ENCODE data around the gene ZFHX3. TPM values are rescaled to one million over a fixed set of nuclear protein-coding genes. Genes with fewer than 3 reads are reported as not detected.

The ZFHX3 gene
- total RNA-seq, 1 donor from 2014 or later = 3.2 TPM

DNA sequence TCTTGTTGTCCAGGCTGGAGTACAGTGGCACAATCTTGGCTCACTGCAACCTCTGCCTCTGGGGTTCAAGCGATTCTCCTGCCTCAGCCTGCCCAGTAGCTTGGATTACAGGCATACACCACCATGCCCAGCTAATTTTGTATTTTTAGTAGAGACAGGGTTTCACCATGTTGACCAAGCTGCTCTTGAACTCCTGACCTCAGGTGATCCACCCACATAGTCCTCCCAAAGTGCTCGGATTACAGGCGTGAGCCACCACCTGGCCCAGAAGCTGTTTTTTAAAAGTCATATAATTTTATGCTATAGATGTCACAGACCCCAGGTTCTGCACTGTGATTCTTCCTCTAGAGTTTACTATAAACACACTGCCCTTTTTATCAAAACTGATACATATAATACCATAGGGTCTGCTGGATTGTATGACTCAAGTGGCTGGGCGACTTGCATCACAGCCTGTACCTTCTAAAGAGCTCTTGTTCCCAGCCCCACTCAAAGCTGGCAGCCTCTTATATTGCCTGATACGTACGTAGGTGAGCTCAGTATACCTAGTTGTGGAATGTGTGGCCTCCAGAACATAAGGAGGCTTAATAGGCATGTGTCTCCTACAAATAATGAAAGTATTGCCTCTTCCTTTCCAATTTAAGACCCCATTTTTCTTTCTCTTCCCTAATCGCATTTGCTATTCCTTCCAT lies 295.8 kb downstream of the ZFHX3 start:
- DNase-seq (ENCODE audit: low read depth, low spot score) = no peak

DNA sequence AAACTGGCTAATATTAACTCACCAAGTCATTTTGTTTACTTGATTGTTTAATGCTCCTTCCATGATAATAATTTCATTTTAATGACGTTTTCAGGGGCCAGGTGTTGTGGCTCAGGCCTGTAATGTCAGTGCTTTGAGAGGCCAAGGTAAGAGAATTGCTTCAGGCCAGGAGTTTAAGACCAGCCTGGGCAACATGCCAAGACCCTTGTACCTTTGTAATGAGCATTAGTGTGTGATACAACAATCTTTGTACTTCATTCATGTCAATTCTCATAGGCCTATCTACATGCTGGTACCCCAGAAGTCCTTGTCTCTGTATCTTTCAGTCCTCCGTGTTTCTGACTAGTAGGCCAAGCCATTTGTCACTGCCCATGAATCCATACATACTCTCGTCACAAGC lies 296.9 kb downstream of the ZFHX3 start:
- no peak for DNase-seq (ENCODE audit: low read depth, low spot score)

DNA sequence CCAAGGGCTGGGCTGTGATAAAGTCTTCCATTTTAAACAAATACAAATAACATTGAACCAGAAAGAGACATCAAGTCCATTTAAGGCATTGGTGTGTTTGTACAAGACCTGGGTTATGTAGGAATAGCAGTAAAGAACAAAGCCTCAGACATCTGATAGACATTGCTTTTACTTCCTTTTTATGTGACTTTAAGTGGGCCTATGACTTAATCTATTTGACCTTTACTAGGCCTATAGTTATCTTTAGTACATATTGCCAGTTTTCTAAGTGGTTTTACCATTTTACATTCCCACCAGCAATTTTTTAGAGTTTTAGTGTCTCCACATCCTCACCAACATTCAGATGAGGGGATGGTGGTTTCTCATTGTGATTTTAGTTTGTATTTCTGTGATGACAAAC lies 298.8 kb downstream of the ZFHX3 start:
- no peak for DNase-seq (ENCODE audit: low read depth, low spot score)

DNA sequence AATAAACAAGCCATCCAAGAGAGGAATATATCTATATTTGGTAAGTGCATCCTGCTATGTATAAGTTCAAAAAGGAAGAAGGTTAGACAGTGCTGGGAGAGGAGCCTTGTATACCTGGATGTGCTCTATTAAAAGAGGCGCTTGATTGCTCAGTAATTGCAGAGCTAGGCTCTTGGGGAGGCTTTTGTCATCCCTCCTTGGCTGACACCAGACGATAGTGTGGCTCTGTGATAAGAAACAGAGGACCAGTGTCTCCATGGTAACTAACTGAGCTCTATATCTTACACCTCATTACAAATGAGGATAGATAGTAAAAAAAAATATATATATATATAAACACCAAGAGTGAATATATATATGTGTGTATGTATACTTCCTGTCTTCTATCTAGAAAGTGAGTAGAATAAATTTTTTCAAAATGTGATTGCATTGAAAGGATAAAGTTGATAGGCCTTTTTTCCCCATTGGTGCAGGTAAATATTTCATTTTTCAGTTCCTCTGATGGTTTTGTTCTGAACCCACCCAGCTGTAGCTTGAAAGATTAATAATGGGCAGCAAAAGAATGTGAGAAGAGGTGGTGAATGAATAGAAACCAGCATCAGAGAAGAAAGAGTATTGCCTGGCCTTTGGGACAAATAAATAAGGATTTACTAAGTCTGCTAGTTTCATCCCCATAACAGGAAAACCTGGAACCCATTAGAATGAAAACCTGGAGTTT lies 303.7 kb downstream of the ZFHX3 start:
- no peak for DNase-seq (ENCODE audit: low read depth, low spot score)

DNA sequence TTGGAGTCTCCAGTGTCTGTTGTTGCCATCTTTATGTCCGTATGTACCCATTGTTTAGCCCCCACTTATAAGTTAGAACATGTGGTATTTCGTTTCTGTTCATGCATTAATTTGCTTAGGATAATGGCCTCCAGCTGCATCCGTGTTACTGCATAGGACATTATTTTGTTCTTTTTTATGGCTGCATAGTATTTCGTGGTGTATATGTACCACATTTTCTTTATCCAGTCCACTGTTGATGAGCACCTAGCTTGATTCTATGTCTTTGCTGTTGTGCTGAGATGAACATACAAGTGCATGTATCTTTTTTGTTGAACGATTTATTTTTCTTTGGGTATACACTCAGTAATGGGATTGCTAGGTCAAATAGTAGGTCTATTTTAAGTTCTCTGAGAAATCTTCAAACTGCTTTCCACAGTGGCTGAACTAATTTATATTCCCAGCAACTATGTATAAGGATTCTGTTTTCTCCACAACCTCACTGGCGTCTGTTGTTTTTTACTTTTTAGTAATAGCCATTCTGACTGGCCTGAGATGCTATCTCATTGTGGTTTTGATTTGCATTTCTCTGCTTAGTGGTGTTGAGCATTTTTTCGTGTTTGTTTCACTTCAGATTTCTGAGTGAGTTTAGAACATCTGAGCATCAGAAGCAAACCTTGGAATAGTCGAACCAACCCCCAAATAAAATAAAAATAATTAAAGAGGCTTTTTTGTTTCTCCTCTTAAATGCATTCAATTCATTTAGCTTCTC lies 304.7 kb downstream of the ZFHX3 start:
- no peak for DNase-seq (ENCODE audit: low read depth, low spot score)

DNA sequence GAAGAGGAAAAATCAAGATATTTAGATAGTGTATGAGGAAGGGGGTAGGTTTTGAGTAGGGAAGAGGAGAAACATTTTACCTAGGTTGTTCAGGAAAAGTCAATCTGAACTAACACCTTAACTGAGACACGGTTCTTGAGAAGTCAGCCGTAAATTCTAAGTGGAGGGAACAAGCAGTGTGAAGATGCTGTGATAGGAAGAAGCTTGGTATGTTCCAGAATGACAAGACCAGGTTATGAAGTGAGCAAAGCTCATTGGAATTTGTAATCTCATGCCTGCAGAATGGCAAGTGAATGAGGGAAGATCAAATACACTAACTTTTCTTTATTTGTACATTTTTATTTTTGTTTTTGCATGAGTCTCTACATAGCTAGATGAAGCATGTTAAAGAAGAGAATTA lies 307.6 kb downstream of the ZFHX3 start:
- DNase-seq (ENCODE audit: low read depth, low spot score) = no peak

DNA sequence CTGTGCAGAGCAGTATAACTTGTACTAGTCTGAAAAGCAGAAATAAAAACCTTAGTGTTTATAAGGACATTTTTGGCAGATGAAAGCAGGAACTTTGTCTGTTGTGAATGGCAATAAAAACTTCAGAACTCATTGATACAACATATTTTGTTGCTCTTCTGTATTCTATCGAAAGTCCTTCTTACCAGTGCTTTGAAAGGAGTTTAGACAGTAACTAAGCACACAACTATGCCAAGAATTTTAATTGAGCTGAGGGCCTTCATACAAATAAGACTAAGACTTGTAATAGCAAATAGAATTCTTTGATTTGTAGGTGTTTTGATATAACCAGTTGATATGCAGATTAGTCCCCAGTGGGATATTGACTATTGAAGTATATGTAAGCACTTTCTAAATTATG lies 308.4 kb downstream of the ZFHX3 start:
- DNase-seq (ENCODE audit: low read depth, low spot score) = no peak

DNA sequence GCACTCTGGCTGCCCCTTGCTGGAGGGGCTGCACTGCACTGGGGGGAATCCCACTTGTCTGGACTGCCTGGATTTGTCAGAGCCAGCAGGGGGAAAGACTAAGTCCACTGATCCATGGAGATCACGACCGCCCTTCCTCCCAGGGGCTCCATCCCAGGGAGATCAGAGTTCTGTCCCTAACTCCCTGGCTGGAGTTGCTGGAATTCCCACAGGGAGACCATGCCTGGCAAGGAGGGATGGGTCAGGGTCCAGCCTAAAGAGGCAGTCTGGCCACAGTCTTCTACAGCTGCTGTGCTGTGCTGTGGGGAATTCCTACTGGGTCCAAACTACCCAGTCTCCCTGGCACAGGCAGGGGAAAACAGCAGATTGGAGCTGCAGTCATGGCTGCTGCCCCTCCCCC lies 311.9 kb downstream of the ZFHX3 start:
- DNase-seq (ENCODE audit: low read depth, low spot score) = no peak

Measured in pulmonary artery endothelial cell (primary cell).